CD14-positive monocyte (primary cell): ENCODE results near the gene PHLDB3. TPM values are rescaled to one million over a fixed set of nuclear protein-coding genes. Genes with fewer than 3 reads are reported as not detected.

Experiments
- DNase-seq, 3 donors: peaks; one replicate each; pipeline ENCODE4 v3.0.0-alpha.2; 2011 to 2022
- H2AFZ ChIP-seq: 2 replicates; pipeline ENCODE4 v1.6.0; 2012; ENCODE audit warnings: mild to moderate bottlenecking, low read depth, low read length, inconsistent platforms; ENCODE audit not compliant: insufficient read depth, poor library complexity, severe bottlenecking
- H3K27ac ChIP-seq, 2 donors: 1 replicate in 1 of 2; 2 replicates in 1 of 2; pipeline ENCODE4 v1.5.1; 2012 to 2013; ENCODE audit warnings: low read length in 2 of 2, control low read depth in 1 of 2, inconsistent platforms in 1 of 2, low read depth in 1 of 2, mild to moderate bottlenecking in 1 of 2
- H3K27me3 ChIP-seq, 2 donors: one replicate each; pipeline versions ENCODE4 v1.6.0 to v1.6.1; 2011 to 2013; ENCODE audit warnings: low read length in 2 of 2; ENCODE audit not compliant: control insufficient read depth in 2 of 2, insufficient read depth in 2 of 2
- H3K36me3 ChIP-seq, 2 donors: replicated peaks in 1 of 2; 1 replicate in 1 of 2; 2 replicates in 1 of 2; pipeline versions ENCODE4 v1.5.1 to v1.6.1; 2012 to 2013; ENCODE audit warnings: low read length in 2 of 2, control low read depth in 1 of 2, inconsistent platforms in 1 of 2, mild to moderate bottlenecking in 1 of 2; ENCODE audit not compliant: insufficient read depth in 2 of 2, control insufficient read depth in 1 of 2
- H3K4me1 ChIP-seq, 2 donors: 1 replicate in 1 of 2; 2 replicates in 1 of 2; pipeline versions ENCODE4 v1.5.1 to v1.6.1; 2012 to 2013; ENCODE audit warnings: low read length in 2 of 2, control low read depth in 1 of 2, inconsistent platforms in 1 of 2, mild to moderate bottlenecking in 1 of 2, moderate library complexity in 1 of 2; ENCODE audit not compliant: insufficient read depth in 2 of 2, control insufficient read depth in 1 of 2
- H3K4me2 ChIP-seq: replicated peaks from 2 replicates; pipeline ENCODE3; 2012; ENCODE audit warnings: low read length, moderate library complexity, mild to moderate bottlenecking; ENCODE audit not compliant: poor library complexity, severe bottlenecking; ENCODE audit errors: extremely low read depth
- H3K4me3 ChIP-seq, 3 experiments: fragments of 200-600 bp in 1 of 3; sonication (generic) in 1 of 3; replicated peaks in 1 of 3; 1 replicate in 2 of 3; 2 replicates in 1 of 3; pipeline ENCODE4 v1.5.1; 2011 to 2013; ENCODE audit warnings: low read length in 3 of 3, mild to moderate bottlenecking in 3 of 3, control low read depth in 2 of 3, low read depth in 2 of 3, inconsistent platforms in 1 of 3, moderate library complexity in 1 of 3
- H3K79me2 ChIP-seq: 2 replicates; pipeline ENCODE4 v1.6.0; 2012; ENCODE audit warnings: mild to moderate bottlenecking, control low read depth, inconsistent platforms, low read length, moderate library complexity; ENCODE audit not compliant: insufficient read depth
- H3K9ac ChIP-seq: 2 replicates; pipeline ENCODE4 v1.6.0; 2017; ENCODE audit warnings: low read length, mild to moderate bottlenecking; ENCODE audit not compliant: insufficient read depth, poor library complexity, severe bottlenecking
- H3K9me3 ChIP-seq, 2 donors: replicated peaks in 1 of 2; 1 replicate in 1 of 2; 2 replicates in 1 of 2; pipeline versions ENCODE4 v1.5.1 to v1.6.1; 2012 to 2013; ENCODE audit warnings: low read length in 2 of 2, control low read depth in 1 of 2; ENCODE audit not compliant: control insufficient read depth in 1 of 2, insufficient read depth in 1 of 2
- H4K20me1 ChIP-seq: 2 replicates; pipeline ENCODE4 v1.6.0; 2012; ENCODE audit warnings: mild to moderate bottlenecking, low read length, control low read depth, moderate library complexity; ENCODE audit not compliant: insufficient read depth
- H3K27ac Mint-ChIP-seq, 7 donors: one replicate each; pipeline ENCODE4 v1.8.0; 2020; ENCODE audit warnings: mild to moderate bottlenecking in 7 of 7, mixed read lengths in 7 of 7, moderate library complexity in 6 of 7, inconsistent platforms in 2 of 7
- H3K27me3 Mint-ChIP-seq, 3 donors: one replicate each; pipeline ENCODE4 v1.8.0; 2021 to 2022; ENCODE audit warnings: low read depth in 3 of 3, mild to moderate bottlenecking in 3 of 3, mixed read lengths in 3 of 3, moderate library complexity in 3 of 3, inconsistent platforms in 1 of 3
- H3K36me3 Mint-ChIP-seq, 2 donors: one replicate each; pipeline ENCODE4 v1.8.0; 2020; ENCODE audit warnings: mixed read lengths in 2 of 2, inconsistent platforms in 1 of 2, mild to moderate bottlenecking in 1 of 2
- H3K4me1 Mint-ChIP-seq: one replicate; pipeline ENCODE4 v1.8.0; 2020; ENCODE audit warnings: mild to moderate bottlenecking, mixed read lengths
- H3K4me3 Mint-ChIP-seq, 2 donors: one replicate each; pipeline ENCODE4 v1.8.0; 2020; ENCODE audit warnings: mild to moderate bottlenecking in 2 of 2, mixed read lengths in 2 of 2, moderate library complexity in 1 of 2
- H3K9me3 Mint-ChIP-seq, 7 donors: one replicate each; pipeline ENCODE4 v1.8.0; 2020 to 2022; ENCODE audit warnings: mixed read lengths in 7 of 7, mild to moderate bottlenecking in 6 of 7, moderate library complexity in 6 of 7, inconsistent platforms in 2 of 7
- CTCF ChIP-seq: fragments of 200-600 bp; IDR thresholded peaks from one replicate; pipeline ENCODE4 v1.8.0; 2022; ENCODE audit warnings: antibody characterized with exemption, mild to moderate bottlenecking
- WGBS: methylation state at CpG from one replicate; pipeline ENCODE4 v1.1.5; 2013; ENCODE audit warnings: missing lambda C conversion rate; ENCODE audit not compliant: insufficient coverage; 5-methylcytosine and 5-hydroxymethylcytosine counted together
- intact Hi-C, 2 donors: fragments of 100-400 bp; cut with micrococcal nuclease; formaldehyde crosslinking; loops; one replicate each; pipeline versions ENCODE4 v1.15.0 to v1.15.1; 2023
- polyA plus RNA-seq, 3 donors: library from polyadenylated mRNA; depleted of rRNA in 1 of 3; unstranded in 2 of 3; stranded (reverse) in 1 of 3; fragments of 300-500 nt in 2 of 3; fragments of >200 nt in 1 of 3; fragmentation: Illumina TruSeq in 2 of 3; gene quantifications; 1 replicate in 2 of 3; 2 replicates in 1 of 3; pipeline ENCODE4 v1.2.3, GENCODE V29; 2012 to 2021

PHLDB3 gene
- polyA plus RNA-seq, 3 donors: 1.4 to 3.4 (median 1.7) TPM

- Histone ChIP-seq H3K4me1 (peaks cover 7 to 8% of the 10 kb centered on the region in 2 donors), H3K9ac (no peak overlapping the region), H3K36me3 (peaks cover 24 to 34% of the 10 kb centered on the region in 2 donors), H3K27ac (no peak overlapping the region), H3K27me3 (no peaks in the 10 kb centered on the region), H4K20me1 (no peaks in the 10 kb centered on the region), H3K4me2 (no peak overlapping the region), H3K9me3 (no peaks in the 10 kb centered on the region), H3K79me2 (no peaks in the 10 kb centered on the region), H2AFZ (no peak overlapping the region), H3K4me3 (no peak overlapping the region)
- H3K9me3 Mint-ChIP-seq: no peaks in the 10 kb centered on the region
- intact Hi-C loops: no loop called here
- no peak for TF ChIP-seq CTCF
- peak overlapping the region in 2 of 7 donors; percentile 19 to 58 for H3K27ac Mint-ChIP-seq
- H3K36me3 Mint-ChIP-seq: peaks cover 29 to 78% of the 10 kb centered on the region in 2 donors
- peaks cover 9% of the 10 kb centered on the region for H3K4me1 Mint-ChIP-seq
- peaks cover 0 to 5% (median 3%) of the 10 kb centered on the region in 3 donors for H3K27me3 Mint-ChIP-seq
- peak overlapping the region in 1 of 2 donors; percentile 6 for H3K4me3 Mint-ChIP-seq
- no peak for DNase-seq
- WGBS: 95% methylated on average over 4 of the region's 5 CpGs
Measured at GRCh38 chr19:43498233-43498842, 6.2 kb downstream of the PHLDB3 start.

GRCh38 chr19:43496960-43497359, 7.6 kb downstream of the PHLDB3 start:
- peaks cover 28 to 74% of the 10 kb centered on the region in 2 donors for H3K36me3 Mint-ChIP-seq
- H2AFZ ChIP-seq: no peak overlapping the region
- DNase-seq: no peak
- TF ChIP-seq CTCF: no peak
- H3K27ac ChIP-seq: no peak overlapping the region
- H3K4me2 ChIP-seq: no peak overlapping the region
- 88% methylated on average over 7 of the region's 7 CpGs for WGBS
- H3K27ac Mint-ChIP-seq: no peak overlapping the region
- H3K9me3 Mint-ChIP-seq: no peaks in the 10 kb centered on the region
- H3K36me3 ChIP-seq: peaks cover 24 to 34% of the 10 kb centered on the region in 2 donors
- H3K4me1 Mint-ChIP-seq: peaks cover 3% of the 10 kb centered on the region
- intact Hi-C loops: no loop called here
- no peaks in the 10 kb centered on the region for H3K79me2 ChIP-seq
- H3K4me3 ChIP-seq: no peak overlapping the region
- H3K9me3 ChIP-seq: no peaks in the 10 kb centered on the region
- no peak overlapping the region for H3K9ac ChIP-seq
- no peaks in the 10 kb centered on the region for H4K20me1 ChIP-seq
- no peaks in the 10 kb centered on the region for H3K4me1 ChIP-seq
- H3K27me3 Mint-ChIP-seq: peaks cover 0 to 3% (median 1%) of the 10 kb centered on the region in 3 donors
- no peaks in the 10 kb centered on the region for H3K27me3 ChIP-seq
- H3K4me3 Mint-ChIP-seq: no peak overlapping the region
